Neutrophil (primary cell): ENCODE measurements around the gene MOB2.
"Not testable (repeated sequence)": the region's sequence is repeated elsewhere in the genome, so short reads cannot be mapped to it uniquely, and the experiment has no call there.

Experiments
- H3K27ac ChIP-seq: fragments of 200-600 bp; sonication (generic); 2 replicates; pipeline ENCODE4 v1.5.1; 2016; ENCODE audit warnings: mild to moderate bottlenecking, moderate library complexity
- H3K27me3 ChIP-seq: fragments of 200-600 bp; sonication (generic); 2 replicates; pipeline ENCODE4 v1.6.0; 2016; ENCODE audit warnings: mild to moderate bottlenecking
- H3K36me3 ChIP-seq: fragments of 200-600 bp; sonication (generic); 2 replicates; pipeline ENCODE4 v1.5.1; 2017
- H3K4me1 ChIP-seq, 2 experiments: fragments of 200-600 bp in 1 of 2; sonication (generic) in 1 of 2; 1 replicate in 1 of 2; 2 replicates in 1 of 2; pipeline versions ENCODE4 v1.5.1 to v1.6.1; 2013 to 2016; ENCODE audit warnings: low read depth in 1 of 2, low read length in 1 of 2, mild to moderate bottlenecking in 1 of 2, moderate library complexity in 1 of 2; ENCODE audit not compliant: control insufficient read depth in 1 of 2, insufficient read depth in 1 of 2
- H3K4me3 ChIP-seq, 2 experiments: fragments of 200-600 bp in 1 of 2; sonication (generic) in 1 of 2; 1 replicate in 1 of 2; 2 replicates in 1 of 2; pipeline ENCODE4 v1.5.1; 2013 to 2016; ENCODE audit warnings: low read depth in 1 of 2, low read length in 1 of 2, mild to moderate bottlenecking in 1 of 2, moderate library complexity in 1 of 2
- H3K9me3 ChIP-seq: fragments of 200-600 bp; sonication (generic); 2 replicates; pipeline ENCODE4 v1.5.1; 2016
- TF ChIP-seq, protein P1 (sequence below): fragments of 200-600 bp; sonication (generic); IDR thresholded peaks from 2 replicates; pipeline ENCODE4 v1.5.1; 2016; ENCODE audit warnings: antibody characterized with exemption

The MOB2 gene

DNA sequence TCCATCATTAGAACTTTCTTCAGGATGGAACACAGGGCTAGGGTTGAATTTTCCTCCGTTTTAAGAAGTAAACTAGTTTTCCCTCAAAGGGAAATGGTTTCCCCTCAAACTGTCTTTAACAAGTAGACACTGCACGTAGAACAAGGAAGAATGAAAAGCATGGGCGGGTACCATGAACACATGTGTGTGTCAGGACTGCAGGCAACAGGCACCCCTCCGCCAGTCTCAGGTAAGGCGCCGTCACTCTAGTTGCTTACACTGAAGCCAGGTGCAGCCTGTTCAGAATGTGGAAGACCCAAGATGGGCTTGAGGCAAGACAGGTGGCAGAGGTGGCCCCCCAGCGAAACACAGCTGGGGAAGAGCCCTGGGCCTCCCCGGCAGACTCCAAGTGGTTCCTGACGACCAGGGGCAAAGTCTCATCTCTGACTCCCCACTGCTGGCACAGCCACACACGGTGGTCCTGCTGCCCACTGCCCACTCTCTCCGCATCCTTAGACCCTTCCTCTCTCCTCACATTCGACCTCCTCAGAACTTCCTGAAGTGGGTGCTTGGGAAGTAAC is 25.4 kb upstream of the MOB2 start:
- Histone ChIP-seq H3K4me1 (no peaks in the 10 kb centered on the region), H3K9me3 (no peaks in the 10 kb centered on the region), H3K27me3 (no peaks in the 10 kb centered on the region), H3K36me3 (no peaks in the 10 kb centered on the region), H3K4me3 (no peak overlapping the region), H3K27ac (no peak overlapping the region)
- TF ChIP-seq, protein P1, sequence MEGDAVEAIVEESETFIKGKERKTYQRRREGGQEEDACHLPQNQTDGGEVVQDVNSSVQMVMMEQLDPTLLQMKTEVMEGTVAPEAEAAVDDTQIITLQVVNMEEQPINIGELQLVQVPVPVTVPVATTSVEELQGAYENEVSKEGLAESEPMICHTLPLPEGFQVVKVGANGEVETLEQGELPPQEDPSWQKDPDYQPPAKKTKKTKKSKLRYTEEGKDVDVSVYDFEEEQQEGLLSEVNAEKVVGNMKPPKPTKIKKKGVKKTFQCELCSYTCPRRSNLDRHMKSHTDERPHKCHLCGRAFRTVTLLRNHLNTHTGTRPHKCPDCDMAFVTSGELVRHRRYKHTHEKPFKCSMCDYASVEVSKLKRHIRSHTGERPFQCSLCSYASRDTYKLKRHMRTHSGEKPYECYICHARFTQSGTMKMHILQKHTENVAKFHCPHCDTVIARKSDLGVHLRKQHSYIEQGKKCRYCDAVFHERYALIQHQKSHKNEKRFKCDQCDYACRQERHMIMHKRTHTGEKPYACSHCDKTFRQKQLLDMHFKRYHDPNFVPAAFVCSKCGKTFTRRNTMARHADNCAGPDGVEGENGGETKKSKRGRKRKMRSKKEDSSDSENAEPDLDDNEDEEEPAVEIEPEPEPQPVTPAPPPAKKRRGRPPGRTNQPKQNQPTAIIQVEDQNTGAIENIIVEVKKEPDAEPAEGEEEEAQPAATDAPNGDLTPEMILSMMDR: no peak

DNA sequence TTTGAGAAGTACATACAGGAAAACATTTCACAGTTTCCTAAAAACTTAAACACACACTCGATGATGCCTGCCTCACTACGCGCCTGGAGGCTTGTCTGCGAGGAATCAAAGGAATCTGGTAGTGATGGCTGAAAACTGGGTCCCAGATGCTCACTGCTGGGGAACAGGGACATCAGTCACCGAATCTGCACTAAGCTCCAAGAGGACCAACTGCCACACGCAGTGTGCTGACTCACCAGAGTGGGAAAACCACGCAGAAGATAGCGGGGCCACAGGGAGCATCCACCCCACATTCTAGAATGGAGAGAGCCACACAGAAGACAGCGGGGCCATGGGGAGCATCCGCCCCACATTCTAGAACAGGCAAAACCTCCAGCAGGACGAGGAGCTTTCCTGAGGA is 24.3 kb upstream of the MOB2 start:
- H3K27ac ChIP-seq: no peak overlapping the region
- H3K27me3 ChIP-seq: no peaks in the 10 kb centered on the region
- H3K36me3 ChIP-seq: no peaks in the 10 kb centered on the region
- no peak overlapping the region for H3K4me3 ChIP-seq
- TF ChIP-seq, protein P1: no peak
- H3K9me3 ChIP-seq: no peaks in the 10 kb centered on the region
- H3K4me1 ChIP-seq: no peaks in the 10 kb centered on the region

DNA sequence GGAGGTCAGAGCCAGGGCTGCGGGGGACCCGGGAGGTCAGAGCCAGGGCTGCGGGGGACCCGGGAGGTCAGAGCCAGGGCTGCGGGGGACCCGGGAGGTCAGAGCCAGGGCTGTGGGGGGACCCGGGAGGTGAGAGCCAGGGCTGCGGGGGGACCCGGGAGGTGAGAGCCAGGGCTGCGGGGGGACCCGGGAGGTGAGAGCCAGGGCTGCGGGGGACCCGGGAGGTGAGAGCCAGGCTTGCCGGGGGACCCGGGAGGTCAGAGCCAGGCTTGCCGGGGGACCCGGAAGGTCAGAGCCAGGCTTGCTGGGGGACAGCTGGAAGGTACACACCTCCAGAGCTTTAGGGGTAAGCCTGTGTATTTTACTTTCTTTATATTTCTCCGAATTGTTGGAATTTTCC is 23.8 kb upstream of the MOB2 start:
- H3K27me3 ChIP-seq, H3K36me3 ChIP-seq, H3K4me1 ChIP-seq, H3K4me3 ChIP-seq, H3K9me3 ChIP-seq, H3K27ac ChIP-seq: not testable (repeated sequence)

DNA sequence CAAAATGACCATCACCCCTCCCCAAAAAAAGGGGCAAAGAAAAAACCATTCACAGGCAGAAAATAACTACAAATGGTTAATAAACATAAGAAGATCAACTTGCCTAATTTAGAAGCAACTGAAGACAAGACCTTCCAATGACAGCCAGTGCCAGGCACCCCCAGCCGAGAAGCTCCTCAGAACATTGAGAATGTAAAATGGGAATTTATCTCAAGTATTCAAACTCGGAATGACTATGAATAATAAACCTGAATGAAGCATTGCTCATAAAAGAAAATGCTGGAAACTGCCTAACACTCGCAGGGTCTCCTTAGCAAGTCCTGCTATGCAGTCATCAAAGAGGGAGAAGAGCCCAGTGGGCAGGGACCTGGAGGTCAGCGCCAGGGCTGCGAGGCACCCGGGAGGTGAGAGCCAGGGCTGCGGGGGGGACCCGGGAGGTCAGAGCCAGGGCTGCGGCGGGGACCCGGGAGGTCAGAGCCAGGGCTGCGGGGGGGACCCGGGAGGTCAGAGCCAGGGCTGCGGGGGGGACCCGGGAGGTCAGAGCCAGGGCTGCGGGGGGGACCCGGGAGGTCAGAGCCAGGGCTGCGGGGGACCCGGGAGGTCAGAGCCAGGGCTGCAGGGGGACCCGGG is 23.2 kb upstream of the MOB2 start:
- Histone ChIP-seq H3K36me3 (no peaks in the 10 kb centered on the region), H3K27me3 (no peaks in the 10 kb centered on the region), H3K27ac (no peak overlapping the region), H3K4me1 (no peaks in the 10 kb centered on the region), H3K4me3 (no peak overlapping the region), H3K9me3 (no peaks in the 10 kb centered on the region)
- TF ChIP-seq, protein P1: no peak

DNA sequence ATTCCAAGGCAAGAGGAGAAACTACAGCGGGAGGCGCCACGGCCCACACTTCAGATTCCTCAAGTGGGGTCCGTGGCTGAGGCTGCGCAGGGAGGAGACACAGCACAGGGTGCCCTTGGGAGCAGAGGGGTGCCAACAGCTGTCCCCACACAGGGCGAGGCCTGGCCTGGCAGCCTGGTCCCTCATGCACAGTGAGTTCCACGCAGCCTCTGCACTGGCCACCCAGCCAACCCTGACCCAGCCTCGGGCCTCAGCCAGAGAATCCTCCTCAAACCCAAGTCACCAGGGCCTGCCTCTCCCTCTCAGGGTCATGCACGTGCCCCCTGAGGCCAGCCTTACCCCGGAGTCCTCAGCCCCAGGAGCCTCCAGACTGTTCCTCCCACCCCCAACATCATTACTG is 22.4 kb upstream of the MOB2 start:
- H3K27ac ChIP-seq: no peak overlapping the region
- no peaks in the 10 kb centered on the region for H3K36me3 ChIP-seq
- TF ChIP-seq, protein P1: no peak
- H3K27me3 ChIP-seq: no peaks in the 10 kb centered on the region
- H3K4me1 ChIP-seq: no peaks in the 10 kb centered on the region
- no peaks in the 10 kb centered on the region for H3K9me3 ChIP-seq
- H3K4me3 ChIP-seq: no peak overlapping the region

DNA sequence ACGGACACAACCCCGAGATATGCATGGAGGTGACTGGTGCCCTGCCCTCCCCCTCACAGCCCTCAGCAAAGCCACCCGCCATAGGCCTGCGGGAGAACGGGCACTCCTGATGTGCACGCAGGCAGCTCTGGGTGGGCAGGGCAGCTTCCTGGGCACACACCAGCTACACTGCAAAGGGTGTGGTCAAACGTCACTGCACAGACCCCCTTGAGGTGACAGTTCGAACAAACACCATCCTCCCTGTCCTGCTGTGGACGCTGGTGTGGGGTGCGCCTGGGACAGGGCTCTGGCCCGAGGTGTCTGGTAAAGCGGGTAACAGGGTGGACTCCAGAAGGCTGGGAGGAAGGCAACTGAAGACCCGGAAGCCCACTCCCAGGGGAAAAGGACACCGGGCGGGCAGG is 21.9 kb upstream of the MOB2 start:
- H3K4me3 ChIP-seq: no peak overlapping the region
- H3K36me3 ChIP-seq: no peaks in the 10 kb centered on the region
- TF ChIP-seq, protein P1: no peak
- no peaks in the 10 kb centered on the region for H3K27me3 ChIP-seq
- H3K9me3 ChIP-seq: no peaks in the 10 kb centered on the region
- H3K27ac ChIP-seq: no peak overlapping the region
- H3K4me1 ChIP-seq: no peaks in the 10 kb centered on the region
